Mucosa of descending colon (tissue), 3 donors: Measurements from ENCODE around the gene DNAH17. TPM values are rescaled to one million over a fixed set of nuclear protein-coding genes. Genes with fewer than 3 reads are reported as not detected.

Experiments used
- ATAC-seq: fragments of 200-7000 bp; cut with Tn5 transposase; one replicate; pipeline ENCODE4 v1.9.1; 2020; ENCODE audit warnings: mild to moderate bottlenecking, moderate library complexity
- DNase-seq, 3 donors: peaks; one replicate each; pipeline ENCODE4 v3.0.0-alpha.2; 2020
- H3K36me3 ChIP-seq: fragments of 200-600 bp; one replicate; pipeline ENCODE4 v1.8.0; 2021; ENCODE audit warnings: low read depth, mild to moderate bottlenecking
- H3K4me1 ChIP-seq: fragments of 200-600 bp; one replicate; pipeline ENCODE4 v1.8.0; 2021; ENCODE audit warnings: low read depth, mild to moderate bottlenecking
- H3K4me3 ChIP-seq: fragments of 200-600 bp; one replicate; pipeline ENCODE4 v1.8.0; 2021; ENCODE audit warnings: mild to moderate bottlenecking
- H3K9me3 ChIP-seq: fragments of 200-600 bp; one replicate; pipeline ENCODE4 v1.8.0; 2021; ENCODE audit warnings: mild to moderate bottlenecking
- intact Hi-C, 2 donors: fragments of 100-400 bp; cut with DNase I in 1 of 2; cut with micrococcal nuclease in 1 of 2; formaldehyde crosslinking; loops; one replicate each; pipeline versions ENCODE4 v1.11.0 to v1.11.1; 2022; cut with DNase I, micrococcal nuclease
- total RNA-seq, 3 donors: library from RNA; stranded (reverse); fragmentation: NEBNext Ultra II Directional in 2 of 3; extraction: Animal tissue kit (Norgen Biotek cat#: 25700) in 2 of 3; gene quantifications; one replicate each; pipeline versions ENCODE4 v1.2.1 to v1.2.4, GENCODE V29; 2021 to 2023
- TF ChIP-seq, protein P1 (sequence below): fragments of 200-600 bp; IDR thresholded peaks from one replicate; pipeline ENCODE4 v1.8.0; 2022; ENCODE audit warnings: antibody characterized with exemption, mild to moderate bottlenecking
- donor health status: DM: no; HTN: no; CAD: no; lungs with moderate emphysema.
- donor health status: DM: no; HTN: no; CAD: no.
- donor health status: DM: no; HTN: yes; CAD: no.

The DNAH17 gene
- total RNA-seq, 3 donors from 2014 or later, result 0.06 to 0.17 TPM; not detected in 1

DNA sequence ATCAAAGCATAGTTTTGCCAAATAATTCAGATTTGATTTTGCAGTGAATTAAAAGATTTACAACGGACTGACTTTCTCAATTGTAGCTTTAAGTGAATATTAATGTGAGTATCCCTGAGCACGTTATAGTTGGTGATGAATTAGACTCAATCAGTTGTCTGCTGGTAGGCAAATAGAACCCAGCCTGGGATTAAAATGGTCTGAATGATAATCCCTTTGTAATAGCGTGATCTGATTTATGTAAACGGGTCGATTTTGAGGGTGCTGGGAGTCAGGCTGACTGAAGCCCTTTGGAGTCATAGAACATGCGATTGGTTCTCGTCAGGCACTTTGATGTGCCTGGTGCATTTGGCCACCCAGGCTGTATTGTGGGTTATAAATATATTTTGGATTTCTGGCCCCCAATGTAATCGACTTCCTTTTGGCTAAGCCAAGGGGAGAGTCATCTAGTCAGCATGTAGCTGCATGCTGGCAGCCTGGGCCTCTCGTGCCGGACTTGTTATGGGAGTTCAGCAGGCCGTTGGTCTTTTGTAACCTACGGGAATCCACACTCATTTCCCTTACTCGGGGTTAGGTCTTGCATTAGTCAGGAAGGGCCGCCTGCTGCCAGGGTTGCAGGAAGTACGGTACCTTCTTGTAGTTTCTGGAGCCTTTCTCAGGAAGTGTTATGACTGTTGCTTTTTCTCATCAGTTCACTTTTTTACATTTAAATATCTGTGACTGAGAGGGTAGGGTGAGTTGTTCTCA, 193.3 kb downstream of the DNAH17 start:
- no peak overlapping the region for H3K4me3 ChIP-seq
- TF ChIP-seq, protein P1, sequence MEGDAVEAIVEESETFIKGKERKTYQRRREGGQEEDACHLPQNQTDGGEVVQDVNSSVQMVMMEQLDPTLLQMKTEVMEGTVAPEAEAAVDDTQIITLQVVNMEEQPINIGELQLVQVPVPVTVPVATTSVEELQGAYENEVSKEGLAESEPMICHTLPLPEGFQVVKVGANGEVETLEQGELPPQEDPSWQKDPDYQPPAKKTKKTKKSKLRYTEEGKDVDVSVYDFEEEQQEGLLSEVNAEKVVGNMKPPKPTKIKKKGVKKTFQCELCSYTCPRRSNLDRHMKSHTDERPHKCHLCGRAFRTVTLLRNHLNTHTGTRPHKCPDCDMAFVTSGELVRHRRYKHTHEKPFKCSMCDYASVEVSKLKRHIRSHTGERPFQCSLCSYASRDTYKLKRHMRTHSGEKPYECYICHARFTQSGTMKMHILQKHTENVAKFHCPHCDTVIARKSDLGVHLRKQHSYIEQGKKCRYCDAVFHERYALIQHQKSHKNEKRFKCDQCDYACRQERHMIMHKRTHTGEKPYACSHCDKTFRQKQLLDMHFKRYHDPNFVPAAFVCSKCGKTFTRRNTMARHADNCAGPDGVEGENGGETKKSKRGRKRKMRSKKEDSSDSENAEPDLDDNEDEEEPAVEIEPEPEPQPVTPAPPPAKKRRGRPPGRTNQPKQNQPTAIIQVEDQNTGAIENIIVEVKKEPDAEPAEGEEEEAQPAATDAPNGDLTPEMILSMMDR, result no peak
- intact Hi-C loops, result no loop called here
- H3K36me3 ChIP-seq, result no peaks in the 10 kb centered on the region
- DNase-seq (peak; percentile 54 to 88 (median 54)), ATAC-seq (peak; percentile 48)
- peaks cover 57% of the 10 kb centered on the region for H3K4me1 ChIP-seq
- H3K9me3 ChIP-seq, result no peaks in the 10 kb centered on the region

DNA sequence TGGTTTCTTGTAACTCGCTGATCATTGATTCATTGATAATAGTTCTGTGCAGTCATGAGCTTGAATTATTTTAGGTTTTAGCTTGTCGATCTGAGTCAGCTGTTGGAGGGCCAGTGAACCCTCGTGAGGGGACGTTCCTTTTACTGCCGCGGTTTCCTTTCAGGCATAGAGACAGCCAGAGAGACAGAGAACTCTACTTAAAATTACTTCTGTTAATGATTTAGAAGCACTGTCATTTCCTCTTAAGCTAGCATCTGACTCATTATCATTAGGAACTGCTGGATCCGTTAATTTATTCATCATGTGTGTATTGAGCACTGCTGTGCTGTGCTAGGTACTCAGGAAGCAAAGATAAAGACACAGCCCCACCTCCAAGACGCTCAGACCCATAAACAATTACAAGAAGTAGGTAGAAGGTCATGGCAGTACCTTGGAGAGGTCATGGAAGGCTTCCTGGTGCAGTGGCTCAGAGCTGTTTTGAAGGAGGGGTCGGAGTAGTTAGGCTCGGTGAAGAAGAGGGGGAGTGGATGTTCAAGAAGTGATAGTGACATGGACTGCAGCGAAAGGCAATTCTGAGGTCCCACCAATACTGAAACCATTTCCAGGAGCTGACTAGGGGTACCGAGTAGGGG, 195.5 kb downstream of the DNAH17 start:
- no peak overlapping the region for H3K4me3 ChIP-seq
- H3K4me1 ChIP-seq, result peaks cover 62% of the 10 kb centered on the region
- ATAC-seq, result peak; percentile 64
- DNase-seq, result peak in 1 of 3 donors; percentile 48
- H3K36me3 ChIP-seq, result no peaks in the 10 kb centered on the region
- no peaks in the 10 kb centered on the region for H3K9me3 ChIP-seq
- TF ChIP-seq, protein P1, result no peak
- intact Hi-C loops, result no loop called here

DNA sequence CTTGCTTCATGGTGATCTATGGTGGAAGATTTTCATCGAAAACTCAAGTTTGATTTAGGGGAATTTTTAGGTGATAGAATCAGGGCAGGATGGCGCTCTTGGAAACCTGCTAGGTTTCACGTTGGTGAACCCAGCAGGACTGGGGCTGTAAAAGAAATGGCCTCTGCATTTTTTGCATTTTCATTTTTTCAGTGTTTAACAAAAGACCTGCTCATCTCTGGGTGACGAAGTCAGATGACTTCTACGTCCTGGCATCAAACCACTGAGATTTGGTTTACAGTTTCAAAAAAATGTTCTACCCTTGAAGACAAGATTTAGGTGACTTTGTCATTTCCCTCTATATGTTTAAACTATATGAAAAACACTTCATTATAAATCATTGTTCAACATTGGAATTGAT, 196.8 kb downstream of the DNAH17 start:
- no peaks in the 10 kb centered on the region for H3K36me3 ChIP-seq
- TF ChIP-seq, protein P1, result no peak
- no peak for DNase-seq
- peaks cover 49% of the 10 kb centered on the region for H3K4me1 ChIP-seq
- no peak for ATAC-seq
- no peak overlapping the region for H3K4me3 ChIP-seq
- H3K9me3 ChIP-seq, result no peaks in the 10 kb centered on the region
- intact Hi-C loops, result no loop called here

DNA sequence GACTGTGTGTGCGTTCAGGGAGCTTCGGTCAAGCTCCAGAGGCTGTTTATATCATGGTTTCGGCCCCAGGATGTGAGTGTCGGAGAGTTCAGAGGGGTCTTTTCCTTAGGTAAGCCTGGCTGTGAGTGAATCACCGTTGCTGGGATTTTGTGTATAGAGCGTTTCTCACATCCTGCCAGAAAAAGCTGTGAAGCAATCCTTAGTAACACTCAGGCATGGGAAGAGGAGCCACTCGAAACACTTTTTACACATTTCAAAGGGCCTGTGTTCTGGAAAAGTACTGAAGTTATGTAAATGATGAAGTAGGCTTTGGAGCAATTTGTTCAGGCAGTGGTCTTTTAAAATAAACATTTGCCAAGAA, 198.1 kb downstream of the DNAH17 start:
- ATAC-seq (no peak), DNase-seq (no peak)
- TF ChIP-seq, protein P1, result no peak
- peak overlapping the region; percentile 88 for H3K4me3 ChIP-seq
- no peaks in the 10 kb centered on the region for H3K9me3 ChIP-seq
- no peaks in the 10 kb centered on the region for H3K36me3 ChIP-seq
- intact Hi-C loops, result no loop called here
- peaks cover 42% of the 10 kb centered on the region for H3K4me1 ChIP-seq

DNA sequence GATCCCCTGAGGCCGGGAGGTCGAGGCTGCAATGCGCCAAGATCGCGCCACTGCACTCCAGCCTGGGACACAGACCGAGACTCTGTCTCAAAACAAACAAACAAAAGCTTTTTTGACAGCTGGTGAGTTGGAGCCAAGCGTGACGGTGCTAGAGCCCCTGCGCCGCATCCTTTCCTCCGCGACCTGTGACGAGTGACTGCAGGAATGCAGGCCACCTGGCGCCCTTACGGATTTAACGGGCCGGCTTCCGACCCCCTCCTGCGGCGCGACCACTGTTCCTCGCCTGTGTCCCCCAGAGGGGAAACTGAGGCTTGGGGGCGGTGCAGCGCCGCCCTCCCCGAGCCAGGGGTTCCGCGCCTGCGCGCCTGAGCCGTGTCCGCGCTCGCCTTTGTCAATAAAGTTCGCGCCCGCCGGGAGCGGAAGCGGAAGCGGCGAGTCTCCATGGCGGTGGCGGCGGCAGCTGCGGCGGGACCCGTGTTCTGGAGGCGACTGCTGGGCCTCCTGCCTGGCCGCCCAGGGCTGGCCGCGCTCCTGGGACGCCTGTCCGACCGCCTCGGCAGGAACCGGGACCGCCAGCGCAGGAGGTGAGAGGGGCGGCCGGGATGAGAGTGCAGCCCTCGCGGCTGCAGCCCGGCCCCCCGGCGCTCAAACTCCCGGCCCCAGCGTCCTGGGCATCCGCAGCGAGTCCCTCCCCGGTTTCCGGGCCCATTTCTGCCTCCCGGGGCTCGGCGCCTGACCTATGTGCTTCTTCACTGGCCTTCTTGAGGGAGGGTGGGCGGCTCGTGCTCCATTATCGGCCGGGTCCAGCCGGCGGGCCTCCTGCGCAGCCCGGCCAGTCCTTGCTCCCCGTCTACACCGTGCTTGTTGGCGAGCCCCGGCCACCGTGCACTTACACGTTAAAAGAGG, 198.7 kb downstream of the DNAH17 start, which contains the start of gene PGS1:
TSS of gene PGS1 (plus strand) at position 425 of the 906 bp plus-strand sequence. CDS start at position 442, 17 bp downstream.
- H3K4me1 ChIP-seq, result peaks cover 36% of the 10 kb centered on the region

More for the DNA sequence above, 198.7 kb downstream of the DNAH17 start, which contains the start of gene PGS1:
- H3K9me3 ChIP-seq, result no peaks in the 10 kb centered on the region
- peak; percentile 91 for ATAC-seq
- H3K36me3 ChIP-seq, result no peaks in the 10 kb centered on the region
- intact Hi-C loops, result no loop called here
- TF ChIP-seq, protein P1, result no peak
- H3K4me3 ChIP-seq, result peak within 1 kb of the TSS; percentile 88
- DNase-seq, result peak; percentile 86 to 89 (median 89)
